ENCODE data around the gene XRCC6.

- TF ChIP-seq ZNF513 (CRISPR knock-in tag; conservative IDR thresholded peaks at IDR 0.05) (no peak), CREB1 (IDR thresholded peaks at IDR 0.05) (no peak), CREB1 (CRISPR knock-in tag; IDR thresholded peaks at IDR 0.05) (no peak), POLR2A (IDR thresholded peaks at IDR 0.05; ENCODE audit: insufficient read depth in 1 of 2, low read depth in 2 of 2, low read length in 2 of 2) (no peak), BCLAF1 (IDR thresholded peaks at IDR 0.05) (no peak), HBP1 (CRISPR knock-in tag; IDR thresholded peaks at IDR 0.05; ENCODE audit: low read depth) (no peak), NR2C2 (CRISPR knock-in tag; IDR thresholded peaks at IDR 0.05; ENCODE audit: borderline replicate concordance) (no peak), JDP2 (CRISPR knock-in tag; IDR thresholded peaks at IDR 0.05; ENCODE audit: borderline replicate concordance) (no peak), SETDB1 (CRISPR knock-in tag; IDR thresholded peaks at IDR 0.05; ENCODE audit: borderline replicate concordance) (no peak), NPAS2 (CRISPR knock-in tag; IDR thresholded peaks at IDR 0.05; ENCODE audit: borderline replicate concordance) (no peak)
Observed at GRCh38 chr22:41579997-41580355, 41.1 kb upstream of the XRCC6 start.
